Activated T-cell treated with anti-CD3 and anti-CD28 coated beads for 4 hours (primary cell): ENCODE data around the gene PLCL2.
"Not testable (repeated sequence)": the region's sequence is repeated elsewhere in the genome, so short reads cannot be mapped to it uniquely, and the experiment has no call there.

Source experiments
- DNase-seq: peaks from one replicate; pipeline ENCODE4 v3.0.0-alpha.2; 2020

The PLCL2 gene

GRCh38 chr3:16917980-16918682 lies 33.4 kb downstream of the PLCL2 start:
- no peak for DNase-seq

GRCh38 chr3:16918683-16919025 lies 33.9 kb downstream of the PLCL2 start:
- no peak for DNase-seq

GRCh38 chr3:16923112-16923511 lies 38.4 kb downstream of the PLCL2 start:
- no peak for DNase-seq

- DNase-seq: no peak
These were observed 42.7 kb downstream of the PLCL2 start for GRCh38 chr3:16927485-16927884.

- no peak for DNase-seq
These were observed 43.8 kb downstream of the PLCL2 start for GRCh38 chr3:16928386-16929132.

- no peak for DNase-seq
These were observed 44.6 kb downstream of the PLCL2 start for GRCh38 chr3:16929311-16929710.

- no peak for DNase-seq
These were observed 48.1 kb downstream of the PLCL2 start for GRCh38 chr3:16932877-16933276.

GRCh38 chr3:16935781-16936180 lies 51.0 kb downstream of the PLCL2 start:
- no peak for DNase-seq

GRCh38 chr3:16936233-16936632 lies 51.5 kb downstream of the PLCL2 start:
- DNase-seq: no peak

- no peak for DNase-seq
These were observed 52.0 kb downstream of the PLCL2 start for GRCh38 chr3:16936676-16937230.

- DNase-seq: no peak
These were observed 52.6 kb downstream of the PLCL2 start for GRCh38 chr3:16937326-16937845.

GRCh38 chr3:16940769-16941700 lies 56.3 kb downstream of the PLCL2 start:
- DNase-seq: no peak

GRCh38 chr3:16942955-16943354 lies 58.2 kb downstream of the PLCL2 start:
- no peak for DNase-seq

GRCh38 chr3:16943857-16944256 lies 59.1 kb downstream of the PLCL2 start:
- no peak for DNase-seq

- DNase-seq: no peak
These were observed 59.6 kb downstream of the PLCL2 start for GRCh38 chr3:16944356-16944755.

GRCh38 chr3:16945330-16945729 lies 60.6 kb downstream of the PLCL2 start:
- no peak for DNase-seq

- no peak for DNase-seq
These were observed 65.5 kb downstream of the PLCL2 start for GRCh38 chr3:16950282-16950681.

- DNase-seq: no peak
These were observed 66.1 kb downstream of the PLCL2 start for GRCh38 chr3:16950845-16951244.

GRCh38 chr3:16957852-16958251 lies 73.1 kb downstream of the PLCL2 start:
- not testable (repeated sequence) for DNase-seq

- DNase-seq: no peak
These were observed 75.4 kb downstream of the PLCL2 start for GRCh38 chr3:16960125-16960524.

GRCh38 chr3:16961621-16962205 lies 77.0 kb downstream of the PLCL2 start:
- DNase-seq: no peak

- no peak for DNase-seq
These were observed 90.3 kb downstream of the PLCL2 start for GRCh38 chr3:16975083-16975482.
